Left cardiac atrium (tissue), 4 donors: ENCODE results near the gene PHF19. TPM values are rescaled to one million over a fixed set of nuclear protein-coding genes. Genes with fewer than 3 reads are reported as not detected.

Experiments
- ATAC-seq, 2 donors: fragments of 200-7000 bp; cut with Tn5 transposase; one replicate each; pipeline ENCODE4 v1.9.1; 2020; ENCODE audit warnings: mild to moderate bottlenecking in 2 of 2, moderate library complexity in 2 of 2
- DNase-seq: peaks from one replicate; pipeline ENCODE4 v3.0.0-alpha.2; 2020
- intact Hi-C, 2 donors: fragments of 100-400 bp; cut with DNase I; formaldehyde crosslinking; loops; one replicate each; pipeline versions ENCODE4 v1.14.1 to v1.15.1; 2022 to 2023
- total RNA-seq, 2 donors: library from RNA; stranded (reverse); fragmentation: NEBNext Ultra II Directional; extraction: Animal tissue kit (Norgen Biotek cat#: 25700); gene quantifications; one replicate each; pipeline ENCODE4 v1.2.1, GENCODE V29; 2021
- donor health status: DM: no; HTN: yes; CAD: no.
- donor health status: DM: no; HTN: yes; CAD: no; lungs with severe emphysema.
- donor health status: DM: yes; HTN: yes; CAD: no.
- donor health status: Dilated cardiomyopathy.

The PHF19 gene
- total RNA-seq, 2 donors from 2014 or later: 16.8 to 18.5 TPM

GRCh38 chr9:120842685-120843485 is 34.1 kb downstream of the PHF19 start, which contains the start of gene PSMD5:
Gene PSMD5 (minus strand): TSS chr9:120842922. CDS start chr9:120842909, 13 bp downstream.
- peak; percentile 99 for ATAC-seq
- DNase-seq: peak; percentile 99
- intact Hi-C loops: loop anchor here in 1 of 2 donors (5.0 kb wide), 1 partner anchor 51 kb away; the partner anchor contains the start of gene FBXW2

GRCh38 chr9:120841930-120842684 is 34.9 kb downstream of the PHF19 start:
- DNase-seq: no peak
- ATAC-seq: peak; percentile 7 to 18
- intact Hi-C loops: loop anchor here in 1 of 2 donors (5.0 kb wide), 1 partner anchor 50 kb away; the partner anchor contains the start of gene FBXW2

GRCh38 chr9:120839146-120839545 is 37.8 kb downstream of the PHF19 start:
- no peak for ATAC-seq
- intact Hi-C loops: no loop called here
- no peak for DNase-seq

GRCh38 chr9:120837921-120838320 is 39.1 kb downstream of the PHF19 start:
- DNase-seq (no peak), ATAC-seq (no peak)
- intact Hi-C loops: no loop called here

GRCh38 chr9:120833325-120833724 is 43.7 kb downstream of the PHF19 start:
- no peak for ATAC-seq
- DNase-seq: no peak
- intact Hi-C loops: no loop called here

GRCh38 chr9:120832807-120833206 is 44.2 kb downstream of the PHF19 start:
- DNase-seq (no peak), ATAC-seq (no peak)
- intact Hi-C loops: no loop called here

GRCh38 chr9:120830865-120831264 is 46.1 kb downstream of the PHF19 start:
- ATAC-seq (no peak), DNase-seq (no peak)
- intact Hi-C loops: no loop called here

- ATAC-seq (no peak), DNase-seq (no peak)
- intact Hi-C loops: no loop called here
Measured at GRCh38 chr9:120830151-120830550, 46.8 kb downstream of the PHF19 start.

GRCh38 chr9:120829650-120830049 is 47.3 kb downstream of the PHF19 start:
- intact Hi-C loops: no loop called here
- DNase-seq (no peak), ATAC-seq (no peak)

- no peak for ATAC-seq
Measured at GRCh38 chr9:120820095-120820494, 56.9 kb downstream of the PHF19 start.

GRCh38 chr9:120818595-120818994 is 58.4 kb downstream of the PHF19 start:
- no peak for ATAC-seq
- intact Hi-C loops: no loop called here
- no peak for DNase-seq

More at GRCh38 chr9:120820095-120820494, 56.9 kb downstream of the PHF19 start:
- no peak for DNase-seq
- intact Hi-C loops: no loop called here

- DNase-seq: no peak
- intact Hi-C loops: no loop called here
- ATAC-seq: no peak
Measured at GRCh38 chr9:120815075-120815474, 61.9 kb downstream of the PHF19 start.

- ATAC-seq: no peak
- intact Hi-C loops: loop anchor here in 1 of 2 donors (10.0 kb wide), 1 partner anchor 64 kb away; no protein-coding TSS in a partner anchor
- DNase-seq: no peak
Measured at GRCh38 chr9:120808931-120809330, 68.1 kb downstream of the PHF19 start.

- DNase-seq: no peak
- intact Hi-C loops: loop anchor here in 1 of 2 donors (10.0 kb wide), 1 partner anchor 63 kb away; no protein-coding TSS in a partner anchor
- ATAC-seq: no peak
Measured at GRCh38 chr9:120807607-120808379, 69.2 kb downstream of the PHF19 start.

Other genes with a start within 250 kb of the PHF19 start
- 10 to 100 TPM; 17.4 to 20.2 TPM for gene MEGF9, start 162.7 kb downstream of the PHF19 start, total RNA-seq
- 10 to 100 TPM; 44.6 to 45.5 TPM for gene FBXW2, start 83.8 kb downstream of the PHF19 start, total RNA-seq
- 10 to 100 TPM; 22.5 to 25.9 TPM for gene PSMD5, start 34.3 kb downstream of the PHF19 start, total RNA-seq
- 1 to 10 TPM; 3.3 to 3.7 TPM for gene TRAF1, start 49.6 kb upstream of the PHF19 start, total RNA-seq
- gene C5, start 173.1 kb upstream of the PHF19 start, total RNA-seq: 1 to 10 TPM; 1.4 to 2.4 TPM
- 1 to 10 TPM; 4.8 to 5.4 TPM for gene CNTRL, start 197.8 kb upstream of the PHF19 start, total RNA-seq